Stimulated activated CD4-positive, alpha-beta T cell treated with anti-CD3 and anti-CD28 coated beads, Interleukin-1b, Interleukin-23, amount 100 ng/mL, for 48 hours (primary cell): ENCODE results near the gene SLC26A4.

Source experiments
- DNase-seq: peaks from one replicate; pipeline ENCODE4 v3.0.0-alpha.2; 2020

Gene SLC26A4

GRCh38 chr7:107758667-107759066 lies 98.0 kb downstream of the SLC26A4 start:
- no peak for DNase-seq

GRCh38 chr7:107767391-107767790 lies 106.8 kb downstream of the SLC26A4 start:
- no peak for DNase-seq
